ENCODE measurements around the gene ARID5B.

- no peak for TF ChIP-seq TAF1 (IDR thresholded peaks at IDR 0.05; ENCODE audit: borderline replicate concordance, insufficient read depth, low read length)
- no peak for TF ChIP-seq SIN3A (IDR thresholded peaks at IDR 0.05; ENCODE audit: borderline replicate concordance, insufficient read depth, low read length)
These were observed 127.9 kb downstream of the ARID5B start for GRCh38 chr10:62029401-62029800.

All from PFSK-1 (cell line).